Activated CD4-positive, CD25-positive, alpha-beta regulatory T cell (primary cell): ENCODE data around the gene ALG6.
"Not testable (repeated sequence)": the region's sequence is repeated elsewhere in the genome, so short reads cannot be mapped to it uniquely, and the experiment has no call there.

Experiments used
- DNase-seq, 4 experiments: peaks; one replicate each; lab custom pipeline; 2025; lab: John Stamatoyannopoulos, UW

Gene ALG6

GRCh38 chr1:63414691-63415365 lies 47.4 kb downstream of the ALG6 start:
- DNase-seq = no peak

DNA sequence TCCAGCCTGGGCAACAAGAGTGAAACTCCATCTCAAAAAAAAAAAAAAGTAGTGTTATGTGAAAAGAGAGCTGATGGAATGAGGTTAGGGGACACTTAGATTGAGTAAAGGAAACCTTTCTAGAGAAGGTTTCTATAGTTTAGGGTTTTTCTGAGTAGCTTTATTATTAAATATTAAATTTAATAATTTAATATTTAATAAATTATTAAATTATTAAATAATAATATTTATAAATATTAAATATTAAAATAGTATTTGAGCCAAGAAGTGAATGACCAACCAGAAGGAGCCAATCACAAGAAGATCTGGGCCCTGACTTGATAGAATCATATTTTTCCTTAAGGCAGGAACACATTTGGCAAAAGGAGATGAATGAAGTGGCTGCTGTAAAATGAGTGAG lies 50.7 kb downstream of the ALG6 start:
- no peak for DNase-seq

GRCh38 chr1:63420746-63421145 lies 53.3 kb downstream of the ALG6 start:
- not testable (repeated sequence) for DNase-seq

DNA sequence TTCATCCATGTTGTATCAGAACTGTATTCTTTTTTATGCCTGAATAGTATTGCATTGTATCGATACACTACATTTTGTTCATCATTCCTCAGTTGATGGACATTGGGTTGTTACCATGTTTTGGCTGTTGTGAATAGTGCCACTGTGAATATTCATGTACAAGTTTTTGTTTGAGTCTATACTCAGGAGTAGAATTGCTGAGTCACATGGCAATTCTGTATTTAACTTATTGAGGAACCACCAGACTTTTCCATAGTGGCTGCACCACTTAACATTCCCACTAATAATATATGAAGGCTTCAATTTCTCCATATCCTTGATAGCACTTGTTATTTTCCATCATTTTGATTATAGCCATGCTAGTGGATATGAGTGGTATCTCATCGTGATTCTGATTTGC lies 56.2 kb downstream of the ALG6 start:
- no peak for DNase-seq

DNA sequence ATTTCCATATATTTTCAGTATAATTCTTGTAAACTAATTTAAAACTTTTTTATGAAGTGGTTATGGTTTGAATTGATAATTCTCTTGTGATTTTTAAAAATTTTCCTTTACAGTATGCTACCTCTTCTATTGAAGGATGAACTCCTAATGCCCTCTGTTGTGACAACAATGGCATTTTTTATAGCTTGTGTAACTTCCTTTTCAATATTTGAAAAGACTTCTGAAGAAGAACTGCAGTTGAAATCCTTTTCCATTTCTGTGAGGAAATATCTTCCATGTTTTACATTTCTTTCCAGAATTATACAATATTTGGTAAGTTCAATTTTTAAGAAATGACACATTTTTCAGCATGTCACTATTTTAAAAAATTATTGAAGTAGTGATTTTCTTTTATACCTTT lies 61.4 kb downstream of the ALG6 start:
- no peak for DNase-seq

DNA sequence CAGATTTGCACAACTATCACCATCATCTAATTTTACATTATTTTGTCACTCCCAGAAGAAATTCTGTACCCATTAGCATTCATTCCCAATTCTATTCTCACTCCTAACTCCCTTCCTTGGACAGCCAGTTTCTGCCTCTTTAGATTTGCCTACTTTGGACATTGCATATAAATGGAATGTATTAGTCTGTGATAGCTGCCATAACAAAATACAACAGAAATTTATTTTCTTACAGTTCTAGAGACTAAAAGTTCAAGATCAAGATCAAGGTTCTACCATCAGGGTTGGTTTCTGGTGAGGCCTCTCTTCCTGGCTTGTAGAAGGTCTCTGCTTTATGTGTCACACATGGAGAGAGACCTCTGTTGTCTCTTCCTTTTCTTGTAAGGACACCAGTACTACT lies 61.9 kb downstream of the ALG6 start:
- DNase-seq = no peak

GRCh38 chr1:63435161-63435560 lies 67.7 kb downstream of the ALG6 start:
- no peak for DNase-seq

DNA sequence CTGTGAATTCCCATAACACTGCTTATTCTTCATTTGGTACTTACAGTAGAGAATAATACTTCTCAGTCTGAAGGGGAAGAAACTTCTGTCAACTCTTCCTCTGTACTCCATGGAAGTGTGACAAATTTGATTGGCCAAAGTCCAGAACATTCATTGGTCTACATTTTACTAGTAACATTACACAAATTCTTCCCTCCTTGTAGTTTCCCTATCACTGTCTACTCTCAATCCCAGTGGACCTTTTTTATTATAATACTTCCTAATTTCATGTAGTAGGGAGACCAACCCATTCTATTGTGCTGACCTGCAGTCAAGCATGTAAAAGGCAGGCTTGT lies 74.7 kb downstream of the ALG6 start:
- no peak for DNase-seq

- no peak for DNase-seq
These were observed 81.4 kb downstream of the ALG6 start for GRCh38 chr1:63448731-63449246.

- no peak for DNase-seq
These were observed 83.0 kb downstream of the ALG6 start for GRCh38 chr1:63450416-63450815.

- DNase-seq = no peak
These were observed 85.8 kb downstream of the ALG6 start for GRCh38 chr1:63453232-63453631.

DNA sequence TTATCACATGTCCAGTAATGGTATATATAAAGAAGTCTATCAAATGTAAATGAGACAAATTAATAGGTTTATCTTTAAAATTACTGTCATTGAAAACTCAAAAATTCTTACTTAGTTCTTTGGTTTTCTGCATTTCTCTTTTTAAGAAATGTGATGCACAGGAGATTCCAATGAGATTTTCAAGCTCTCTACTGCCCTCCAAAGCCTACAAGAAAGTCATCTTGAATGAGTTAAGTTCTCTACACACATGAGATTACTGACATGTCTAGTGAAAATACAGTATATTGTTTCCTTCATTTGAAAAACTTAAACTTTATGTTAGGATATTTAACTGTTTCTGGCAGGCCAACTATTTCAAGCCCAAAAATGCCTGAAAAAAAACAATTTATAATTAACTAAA lies 86.8 kb downstream of the ALG6 start:
- DNase-seq = no peak

- DNase-seq = no peak
These were observed 91.3 kb downstream of the ALG6 start for GRCh38 chr1:63458750-63459149.

- DNase-seq = no peak
These were observed 94.3 kb downstream of the ALG6 start for GRCh38 chr1:63461661-63462230.

DNA sequence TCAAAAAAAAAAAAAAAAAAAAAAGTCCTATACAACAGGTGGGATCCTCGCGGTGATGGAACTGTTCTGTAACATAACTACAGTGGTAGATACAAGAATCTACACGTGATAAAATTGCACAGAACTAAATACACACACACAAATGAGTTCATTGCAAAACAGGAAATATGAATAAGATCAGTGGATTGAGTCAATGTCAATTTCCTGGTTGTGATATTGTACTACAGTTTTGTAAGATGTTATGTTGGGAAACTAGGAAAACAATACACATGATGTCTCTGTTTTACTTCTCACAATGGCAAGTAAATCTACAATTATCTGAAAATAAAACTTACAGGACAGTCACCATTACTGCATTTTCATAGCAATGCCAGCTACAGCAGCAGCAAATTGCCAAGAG lies 95.8 kb downstream of the ALG6 start:
- no peak for DNase-seq

GRCh38 chr1:63466181-63466580 lies 98.8 kb downstream of the ALG6 start:
- DNase-seq = no peak

DNA sequence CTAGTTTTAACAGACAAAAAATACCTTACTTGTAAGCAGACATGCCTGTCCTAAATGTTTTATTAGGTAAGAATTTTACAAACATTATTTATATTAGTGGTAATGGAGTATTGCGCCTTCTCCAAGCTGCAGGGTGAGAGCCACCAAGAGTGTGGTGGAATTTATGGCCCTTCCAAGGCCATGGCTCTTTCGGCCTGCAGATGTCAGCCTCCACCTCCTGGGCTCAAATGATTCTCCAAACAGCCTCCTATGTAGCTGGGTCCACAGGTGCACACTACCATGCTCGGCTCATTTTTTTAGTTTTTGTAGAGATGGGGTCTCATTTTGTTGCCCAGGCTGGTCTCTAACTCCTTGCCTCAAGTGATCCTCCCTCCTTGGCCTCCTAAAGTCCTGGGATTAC lies 99.3 kb downstream of the ALG6 start:
- no peak for DNase-seq

DNA sequence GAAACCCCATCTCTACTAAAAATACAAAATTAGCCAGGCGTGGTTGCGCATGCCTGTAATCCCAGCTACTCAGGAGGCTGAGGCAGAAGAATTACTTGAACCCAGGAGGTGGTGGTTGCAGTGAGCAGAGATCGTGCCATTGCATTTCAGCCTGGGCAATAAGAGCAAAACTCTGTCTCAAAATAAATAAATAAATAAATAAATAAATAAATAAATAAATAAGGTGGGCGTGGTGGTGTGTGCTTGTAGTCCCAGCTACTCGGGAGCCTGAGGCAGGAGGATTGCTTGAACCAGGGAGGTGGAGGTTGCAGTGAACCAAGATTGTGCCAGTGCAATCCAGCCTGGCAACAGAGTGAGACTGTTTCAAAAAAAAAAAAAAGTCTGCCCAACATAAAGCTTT lies 101.3 kb downstream of the ALG6 start:
- DNase-seq = not testable (repeated sequence)

- no peak for DNase-seq
These were observed 108.3 kb downstream of the ALG6 start for GRCh38 chr1:63475761-63476160.

- DNase-seq = no peak
These were observed 112.6 kb downstream of the ALG6 start for GRCh38 chr1:63480057-63480456.

- DNase-seq = no peak
These were observed 119.2 kb downstream of the ALG6 start for GRCh38 chr1:63486629-63487028.

GRCh38 chr1:63487336-63488065 lies 120.1 kb downstream of the ALG6 start:
- DNase-seq = no peak
